ENCODE data around the gene MAD1L1.

The MAD1L1 gene

GRCh38 chr7:1915956-1916600 lies 316.7 kb downstream of the MAD1L1 start:
- DNase-seq: no peak

- no peak for DNase-seq
These were observed 317.4 kb downstream of the MAD1L1 start for GRCh38 chr7:1915326-1915725.

- no peak for DNase-seq
These were observed 318.0 kb downstream of the MAD1L1 start for GRCh38 chr7:1914743-1915142.

GRCh38 chr7:1914321-1914720 lies 318.4 kb downstream of the MAD1L1 start:
- DNase-seq: no peak

- no peak for DNase-seq
These were observed 319.1 kb downstream of the MAD1L1 start for GRCh38 chr7:1913466-1914282.

GRCh38 chr7:1912593-1913465 lies 319.9 kb downstream of the MAD1L1 start:
- no peak for DNase-seq

GRCh38 chr7:1911571-1911970 lies 321.2 kb downstream of the MAD1L1 start:
- DNase-seq: no peak

- no peak for DNase-seq
These were observed 321.9 kb downstream of the MAD1L1 start for GRCh38 chr7:1910827-1911226.

- DNase-seq: no peak
These were observed 322.6 kb downstream of the MAD1L1 start for GRCh38 chr7:1910081-1910685.

GRCh38 chr7:1909476-1909875 lies 323.3 kb downstream of the MAD1L1 start:
- DNase-seq: no peak

GRCh38 chr7:1908823-1909420 lies 323.8 kb downstream of the MAD1L1 start:
- DNase-seq: no peak

GRCh38 chr7:1907751-1908365 lies 324.9 kb downstream of the MAD1L1 start:
- DNase-seq: no peak

- no peak for DNase-seq
These were observed 325.6 kb downstream of the MAD1L1 start for GRCh38 chr7:1906988-1907745.

GRCh38 chr7:1906087-1906830 lies 326.5 kb downstream of the MAD1L1 start:
- DNase-seq: no peak

GRCh38 chr7:1902231-1902855 lies 330.4 kb downstream of the MAD1L1 start:
- no peak for DNase-seq

- DNase-seq: no peak
These were observed 331.1 kb downstream of the MAD1L1 start for GRCh38 chr7:1901431-1902210.

GRCh38 chr7:1900847-1901246 lies 331.9 kb downstream of the MAD1L1 start:
- DNase-seq: no peak

GRCh38 chr7:1899951-1900762 lies 332.6 kb downstream of the MAD1L1 start:
- no peak for DNase-seq

Data from NCI-H774 (cell line).